ENCODE measurements around the gene RFC3. TPM values are rescaled to one million over a fixed set of nuclear protein-coding genes. Genes with fewer than 3 reads are reported as not detected.

Gene RFC3
- total RNA-seq, 1 experiment from 2014 or later, result 20.4 TPM

GRCh38 chr13:33789066-33789606 lies 28.8 kb upstream of the RFC3 start:
- POLR2A ChIA-PET (ENCODE audit: unreplicated experiment), result no interaction called here
- intact Hi-C loops (cut with micrococcal nuclease; ENCODE audit: unreplicated experiment), result no loop called here
- CTCF ChIA-PET, result no interaction called here

DNA sequence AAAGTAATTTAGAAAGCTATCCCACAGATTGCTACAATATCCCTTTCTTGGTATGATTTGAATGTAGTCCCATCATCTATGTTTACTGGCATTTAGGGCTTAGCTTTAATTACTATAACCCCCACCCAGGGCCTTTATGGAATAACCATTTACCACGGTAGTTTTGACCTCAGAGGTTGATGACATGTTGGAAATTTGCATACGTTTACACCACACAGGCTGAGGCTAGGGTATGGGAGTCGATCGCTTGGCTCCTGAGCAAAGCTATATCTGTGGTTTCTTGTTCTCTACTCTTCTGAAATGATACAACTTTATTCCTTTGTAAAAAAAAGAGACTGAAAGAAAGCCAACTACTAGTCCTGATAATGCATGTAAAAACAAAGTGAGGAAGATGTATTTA lies 28.2 kb upstream of the RFC3 start:
- Histone ChIP-seq H3K4me1 (replicated peaks; ENCODE audit: insufficient read depth) (no peaks in the 10 kb centered on the region; the same call in 1 of the 2 replicates), H3K9me3 (ENCODE audit: insufficient read depth, low read depth) (no peaks in the 10 kb centered on the region), H2AFZ (no peak overlapping the region), H3K4me2 (no peak overlapping the region), H3K9me2 (ENCODE audit: insufficient read depth) (no peaks in the 10 kb centered on the region), H3K27ac (no peak overlapping the region), H3K79me2 (ENCODE audit: low read depth) (no peaks in the 10 kb centered on the region), H3K27me3 (ENCODE audit: insufficient read depth, low read depth) (no peaks in the 10 kb centered on the region), H3K4me3 (no peak overlapping the region), H3F3A (ENCODE audit: insufficient read depth, low read depth) (no peaks in the 10 kb centered on the region), H4K20me1 (ENCODE audit: insufficient read depth) (no peaks in the 10 kb centered on the region), H3K36me3 (ENCODE audit: low read depth) (no peaks in the 10 kb centered on the region)
- TF ChIP-seq EZH2 (IDR thresholded peaks at IDR 0.05; ENCODE audit: low read depth) (no peak), CTCF (conservative IDR thresholded peaks at IDR 0.05) (no peak)
- no TSS peak for BruUV-seq (replicated peaks)
- intact Hi-C loops (cut with micrococcal nuclease; ENCODE audit: unreplicated experiment), result no loop called here
- ChIA-PET CTCF (no interaction called here), POLR2A (ENCODE audit: unreplicated experiment) (interaction anchor here (0.7 kb wide), 1 partner anchor 572 kb away, joined by 3 read pairs; no protein-coding TSS in a partner anchor)
- no peak for DNase-seq

More at GRCh38 chr13:33789066-33789606, 28.8 kb upstream of the RFC3 start:
- no peaks in the 10 kb centered on the region for H3K9me2 ChIP-seq (ENCODE audit: insufficient read depth)
- H3K4me2 ChIP-seq, result no peak overlapping the region
- H3K27ac ChIP-seq, result no peak overlapping the region
- H3F3A ChIP-seq (ENCODE audit: insufficient read depth, low read depth), result no peaks in the 10 kb centered on the region
- no peak overlapping the region for H3K4me3 ChIP-seq
- H3K79me2 ChIP-seq (ENCODE audit: low read depth), result no peaks in the 10 kb centered on the region
- no peak for TF ChIP-seq EZH2 (IDR thresholded peaks at IDR 0.05; ENCODE audit: low read depth)
- no peaks in the 10 kb centered on the region for H3K9me3 ChIP-seq (ENCODE audit: insufficient read depth, low read depth)
- no peaks in the 10 kb centered on the region for H3K27me3 ChIP-seq (ENCODE audit: insufficient read depth, low read depth)
- no TSS peak for BruUV-seq (replicated peaks)
- H2AFZ ChIP-seq, result no peak overlapping the region
- H3K4me1 ChIP-seq (replicated peaks; ENCODE audit: insufficient read depth), result no peaks in the 10 kb centered on the region; the same call in 1 of the 2 replicates
- no peaks in the 10 kb centered on the region for H4K20me1 ChIP-seq (ENCODE audit: insufficient read depth)
- no peak for DNase-seq
- H3K36me3 ChIP-seq (ENCODE audit: low read depth), result no peaks in the 10 kb centered on the region

- Histone ChIP-seq H2AFZ (no peak overlapping the region), H3K9me3 (ENCODE audit: insufficient read depth, low read depth) (no peaks in the 10 kb centered on the region), H3K27ac (no peak overlapping the region), H3K4me2 (no peak overlapping the region), H3K9me2 (ENCODE audit: insufficient read depth) (no peaks in the 10 kb centered on the region), H3K4me1 (replicated peaks; ENCODE audit: insufficient read depth) (no peaks in the 10 kb centered on the region), H4K20me1 (ENCODE audit: insufficient read depth) (no peaks in the 10 kb centered on the region), H3K79me2 (ENCODE audit: low read depth) (no peaks in the 10 kb centered on the region), H3F3A (ENCODE audit: insufficient read depth, low read depth) (no peaks in the 10 kb centered on the region), H3K36me3 (ENCODE audit: low read depth) (no peaks in the 10 kb centered on the region), H3K4me3 (no peak overlapping the region), H3K27me3 (ENCODE audit: insufficient read depth, low read depth) (no peaks in the 10 kb centered on the region)
- BruUV-seq (replicated peaks), result no TSS peak
- TF ChIP-seq CTCF (conservative IDR thresholded peaks at IDR 0.05) (no peak), EZH2 (IDR thresholded peaks at IDR 0.05; ENCODE audit: low read depth) (no peak)
- ChIA-PET POLR2A (ENCODE audit: unreplicated experiment) (no interaction called here), CTCF (no interaction called here)
- DNase-seq, result no peak
- intact Hi-C loops (cut with micrococcal nuclease; ENCODE audit: unreplicated experiment), result no loop called here
Measured at GRCh38 chr13:33793726-33794125, 24.2 kb upstream of the RFC3 start.

- Histone ChIP-seq H3K27ac (no peak overlapping the region), H3K9me3 (ENCODE audit: insufficient read depth, low read depth) (no peaks in the 10 kb centered on the region), H3K27me3 (ENCODE audit: insufficient read depth, low read depth) (no peaks in the 10 kb centered on the region), H3K9me2 (ENCODE audit: insufficient read depth) (no peaks in the 10 kb centered on the region), H2AFZ (no peak overlapping the region), H3K79me2 (ENCODE audit: low read depth) (no peaks in the 10 kb centered on the region), H3K36me3 (ENCODE audit: low read depth) (no peaks in the 10 kb centered on the region), H3K4me1 (replicated peaks; ENCODE audit: insufficient read depth) (no peaks in the 10 kb centered on the region), H3K4me3 (no peak overlapping the region), H3K4me2 (no peak overlapping the region), H3F3A (ENCODE audit: insufficient read depth, low read depth) (no peaks in the 10 kb centered on the region), H4K20me1 (ENCODE audit: insufficient read depth) (no peaks in the 10 kb centered on the region)
- DNase-seq, result no peak
- POLR2A ChIA-PET (ENCODE audit: unreplicated experiment), result no interaction called here
- BruUV-seq (replicated peaks), result no TSS peak
- CTCF ChIA-PET, result no interaction called here
- intact Hi-C loops (cut with micrococcal nuclease; ENCODE audit: unreplicated experiment), result no loop called here
- TF ChIP-seq EZH2 (IDR thresholded peaks at IDR 0.05; ENCODE audit: low read depth) (no peak), CTCF (conservative IDR thresholded peaks at IDR 0.05) (no peak)
Measured at GRCh38 chr13:33794576-33794975, 23.4 kb upstream of the RFC3 start.

All from PC-9 (cell line).